HG02610 (cell line): ENCODE results near the gene MBD5.

Experiments
- ATAC-seq: cut with Tn5 transposase; IDR thresholded peaks from one replicate; pipeline ENCODE4 v1.9.1; 2021; ENCODE audit warnings: mild to moderate bottlenecking, moderate library complexity; ENCODE audit not compliant: unreplicated experiment

The MBD5 gene

DNA sequence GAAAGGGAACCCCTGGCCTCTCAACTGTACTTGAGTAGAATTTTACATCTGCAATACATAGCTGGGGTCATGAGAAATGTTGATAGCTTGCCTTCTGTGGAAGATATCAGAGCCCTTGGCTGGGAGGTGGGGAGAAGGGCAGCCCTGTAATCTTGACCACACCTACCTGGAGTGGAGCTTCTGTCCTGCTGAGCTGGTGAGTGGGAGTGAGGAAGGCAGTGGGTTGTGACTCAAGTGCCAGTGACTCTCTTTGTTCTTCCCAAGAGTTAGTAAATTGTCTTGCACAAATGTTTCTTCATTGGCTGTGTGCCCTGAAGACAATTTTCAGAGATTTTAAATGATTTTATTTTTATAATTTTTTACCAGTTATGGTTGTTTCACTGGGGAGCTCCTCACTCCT is 277.3 kb downstream of the MBD5 start:
- ATAC-seq = no peak

DNA sequence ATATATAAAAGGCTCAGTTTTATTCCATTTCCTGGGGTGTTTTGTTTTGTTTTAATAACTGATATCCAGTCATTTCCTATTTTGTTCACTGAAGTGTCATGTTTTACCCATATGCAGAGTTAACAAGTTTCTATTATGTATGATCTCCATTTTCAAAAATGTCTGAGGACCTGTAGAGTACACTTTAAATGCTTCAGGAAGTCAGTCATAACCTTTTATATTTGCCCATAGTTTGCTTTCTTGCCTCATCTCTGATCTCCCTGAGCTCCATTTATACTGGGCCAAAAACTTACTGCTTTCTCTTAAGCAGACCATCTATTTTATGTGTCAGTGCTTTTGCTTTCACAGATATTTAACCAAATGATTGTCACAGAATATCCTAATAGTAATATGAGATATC is 278.7 kb downstream of the MBD5 start:
- ATAC-seq = no peak

DNA sequence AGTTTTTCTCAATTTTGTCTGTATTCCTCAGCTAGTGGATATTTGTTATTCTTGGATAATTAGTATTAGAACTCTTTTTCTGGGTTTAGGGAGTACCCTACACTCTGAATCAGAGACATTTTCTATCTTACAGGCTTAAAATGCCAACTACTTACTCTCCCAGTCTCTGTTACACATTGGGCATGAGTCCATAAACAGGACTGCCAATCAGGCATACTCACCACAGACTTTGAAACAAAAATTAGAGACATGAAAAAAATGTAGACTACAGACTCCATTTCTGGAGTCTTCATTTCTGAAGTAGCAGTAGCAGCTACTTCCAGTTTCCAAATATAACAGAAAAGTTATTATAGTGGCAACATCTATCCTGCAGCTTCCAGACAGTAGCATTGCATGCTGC is 279.7 kb downstream of the MBD5 start:
- no peak for ATAC-seq

DNA sequence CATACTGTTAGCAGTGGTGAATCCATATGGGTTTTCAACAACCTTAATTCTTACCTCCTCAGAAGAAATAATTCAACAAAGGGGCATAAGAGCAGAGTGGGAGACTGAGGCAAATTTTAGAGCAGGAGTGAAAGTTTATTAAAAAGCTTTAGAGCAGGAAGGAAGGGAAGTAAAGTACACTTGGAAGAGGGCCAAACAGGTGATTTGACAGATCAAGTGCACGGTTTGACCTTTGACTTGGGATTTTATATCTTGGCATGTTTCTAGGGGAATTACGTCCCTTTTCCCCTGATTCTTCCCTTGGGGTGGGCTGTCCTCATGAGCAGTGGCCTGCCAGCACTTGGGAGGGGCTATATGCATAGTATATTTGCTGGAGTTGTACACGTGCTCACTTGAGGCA is 280.5 kb downstream of the MBD5 start:
- no peak for ATAC-seq

DNA sequence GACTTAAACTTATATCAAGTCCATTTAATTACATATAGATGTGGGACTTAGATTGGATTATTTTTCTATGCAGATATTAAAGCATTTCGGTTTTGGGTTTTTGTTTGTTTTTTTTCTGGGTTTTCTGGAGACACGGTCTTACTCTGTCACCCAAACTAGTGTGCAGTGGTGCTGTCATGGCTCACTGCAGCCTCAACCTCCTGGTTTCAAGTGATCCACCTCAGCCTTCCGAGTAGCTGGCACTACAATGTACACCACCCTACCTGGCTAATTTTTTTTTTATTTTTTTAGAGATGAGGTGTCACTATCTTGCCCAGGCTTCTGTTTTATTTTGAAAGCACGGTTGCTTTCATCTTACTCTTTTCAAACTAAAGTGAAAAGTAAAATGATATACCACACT is 281.6 kb downstream of the MBD5 start:
- no peak for ATAC-seq

DNA sequence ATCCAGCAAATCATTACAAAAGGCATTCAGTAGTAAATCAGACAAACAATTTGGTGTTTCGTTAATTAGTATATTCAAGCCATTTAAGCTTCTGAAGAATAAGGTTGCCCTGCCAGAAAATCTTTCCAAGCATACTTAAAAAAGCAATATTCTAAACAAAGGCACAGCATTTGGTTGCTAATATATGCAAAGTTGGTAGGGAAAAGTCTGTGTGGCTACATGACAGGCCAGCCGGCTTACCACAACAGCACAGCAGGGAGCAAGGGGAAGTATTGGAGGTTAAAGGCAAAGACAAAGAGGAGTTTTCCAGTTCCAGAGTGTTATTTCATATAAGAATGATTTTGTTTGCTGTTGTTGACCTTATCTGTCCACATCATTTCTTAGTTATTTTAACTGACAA is 282.3 kb downstream of the MBD5 start:
- ATAC-seq = no peak

DNA sequence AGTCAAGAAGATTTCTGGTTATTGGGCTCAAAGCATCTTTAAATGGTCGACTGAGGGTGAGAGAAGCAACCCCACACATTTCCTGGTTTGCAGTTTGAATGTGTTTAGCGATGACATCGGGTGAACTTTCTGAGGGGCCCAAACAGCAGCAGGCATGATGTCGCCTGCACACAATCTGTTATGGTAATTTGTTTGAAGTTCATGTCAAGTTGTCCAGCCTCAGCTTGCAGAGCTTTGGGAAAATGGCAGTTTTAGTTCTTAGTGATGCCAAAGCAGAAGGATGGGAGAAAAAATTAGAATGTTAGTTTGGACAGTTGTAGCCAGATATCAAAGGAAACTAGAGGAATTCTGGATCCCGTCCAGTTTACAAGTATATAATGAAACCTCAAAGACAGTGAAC is 284.6 kb downstream of the MBD5 start:
- no peak for ATAC-seq

DNA sequence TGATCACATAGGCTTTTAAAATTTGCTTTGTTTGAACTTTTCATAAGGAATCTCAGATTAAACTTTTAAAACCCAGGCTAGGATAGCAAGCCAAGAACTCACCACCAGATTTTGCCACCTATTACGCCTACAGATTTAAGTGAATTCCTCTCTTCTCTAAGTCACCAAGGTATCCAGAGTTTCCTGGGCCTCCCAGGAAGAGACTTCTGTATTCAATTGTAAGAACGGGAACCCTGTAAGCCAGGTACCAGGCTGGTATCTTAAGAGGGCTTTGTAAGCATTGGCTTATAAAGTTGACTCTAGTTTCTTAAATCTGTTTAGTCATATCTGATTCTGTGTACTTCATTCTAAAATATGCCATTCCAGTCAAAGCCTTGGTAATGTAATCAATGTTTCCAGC is 285.1 kb downstream of the MBD5 start:
- ATAC-seq = no peak

DNA sequence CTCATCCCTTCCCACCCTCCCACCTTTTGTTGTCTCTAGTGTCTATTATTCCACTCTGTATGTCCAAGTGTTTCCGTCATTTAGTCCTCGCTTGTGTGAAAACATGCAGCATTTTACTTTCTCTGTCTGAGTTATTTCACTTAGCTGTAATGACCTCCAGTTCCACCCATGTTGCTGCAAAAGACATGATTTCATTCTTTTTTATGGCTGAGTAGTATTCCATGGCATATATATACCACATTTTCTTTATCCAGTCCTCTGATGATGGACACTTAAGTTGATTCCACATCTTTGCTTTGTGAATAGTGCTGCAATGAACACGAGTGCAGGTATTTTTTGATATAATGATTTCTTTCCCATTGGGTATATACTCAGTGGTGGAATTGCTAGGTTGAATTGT is 296.7 kb downstream of the MBD5 start:
- ATAC-seq = no peak

DNA sequence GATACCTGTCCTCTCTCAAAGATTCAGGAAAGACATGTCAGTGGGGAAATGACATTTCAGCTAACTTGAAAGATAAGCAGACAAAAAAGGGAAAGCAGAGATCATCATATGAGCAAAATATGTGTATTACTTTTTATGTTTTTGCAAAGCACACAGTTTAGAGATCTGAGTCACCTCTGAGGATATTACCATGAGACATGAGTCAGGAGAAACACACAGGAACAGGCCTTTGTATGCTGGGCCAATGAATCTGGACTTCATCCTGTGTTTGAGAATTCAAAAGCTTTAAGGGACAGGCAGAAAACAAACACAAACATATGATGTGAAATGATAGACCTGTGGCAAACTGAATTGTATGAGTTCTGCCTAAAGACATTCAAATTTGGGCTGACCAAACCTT is 317.6 kb downstream of the MBD5 start:
- no peak for ATAC-seq

DNA sequence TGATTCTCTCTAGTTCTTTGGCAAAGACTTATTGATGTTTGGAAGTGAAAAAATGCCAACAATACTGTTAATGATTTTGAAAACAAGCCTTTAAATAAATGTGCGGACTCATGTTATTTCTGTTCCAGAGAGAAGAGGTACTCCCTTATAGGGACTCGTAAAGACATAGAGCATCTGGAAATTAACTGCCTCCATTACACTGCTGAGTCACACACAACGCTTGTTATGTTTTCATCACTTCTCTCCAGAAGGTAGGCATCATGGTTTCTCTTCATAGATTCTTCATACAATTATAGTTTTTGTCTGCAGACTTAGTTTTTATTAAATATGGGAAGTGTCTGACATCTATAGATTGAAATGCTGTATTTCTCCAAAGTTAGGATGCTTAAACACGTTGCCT is 321.2 kb downstream of the MBD5 start:
- ATAC-seq = no peak

DNA sequence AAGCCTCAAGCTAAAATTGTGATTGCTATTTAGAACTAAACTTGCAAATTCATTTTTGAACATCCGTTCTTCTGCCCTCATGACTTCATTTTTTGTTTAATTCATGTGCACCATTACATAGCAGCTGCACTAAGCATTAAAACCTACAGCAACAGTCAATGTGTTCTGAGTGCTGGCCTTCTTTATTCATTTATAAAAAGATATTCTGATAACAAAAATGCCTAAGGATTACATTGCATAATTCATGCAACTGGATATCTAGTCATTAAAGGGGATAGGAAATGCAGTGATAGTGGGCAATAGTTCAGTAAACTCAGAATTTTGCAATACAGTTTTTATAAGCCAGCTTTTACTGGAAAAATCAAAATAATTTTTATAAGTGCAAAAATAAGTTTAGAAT is 329.3 kb downstream of the MBD5 start:
- no peak for ATAC-seq

DNA sequence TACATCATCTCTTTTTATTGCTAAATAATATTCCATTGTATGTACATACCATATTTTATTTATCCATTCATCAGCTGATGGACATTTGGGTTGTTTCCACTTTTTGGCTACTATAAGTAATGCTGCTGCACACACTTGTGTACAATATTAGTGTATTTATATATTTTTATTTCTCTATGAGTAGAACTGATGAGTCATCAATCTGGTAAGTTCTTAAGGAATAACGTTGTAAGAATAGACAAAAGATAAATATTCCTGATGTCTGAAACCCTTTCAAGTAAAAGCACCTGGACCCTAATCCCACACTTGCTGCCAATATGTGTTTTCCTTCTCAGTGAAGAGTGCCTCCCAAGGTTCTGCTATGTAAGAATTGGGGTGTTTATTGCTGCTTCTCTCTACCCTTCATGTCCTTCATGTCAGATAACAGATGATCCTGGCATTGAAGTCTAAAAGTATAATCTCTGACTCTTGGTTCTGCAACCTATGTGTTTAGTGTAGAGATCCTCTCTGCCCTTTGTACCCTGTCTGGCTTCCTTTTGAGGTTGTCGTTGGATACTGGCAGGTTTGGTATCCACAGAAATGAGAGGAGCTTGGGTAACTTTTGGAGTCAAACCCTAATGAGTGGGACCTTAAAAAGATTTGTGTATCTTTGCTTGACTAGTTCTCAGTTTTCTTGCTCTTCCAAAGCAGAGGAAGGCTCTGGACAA is 330.7 kb downstream of the MBD5 start:
- ATAC-seq = no peak

DNA sequence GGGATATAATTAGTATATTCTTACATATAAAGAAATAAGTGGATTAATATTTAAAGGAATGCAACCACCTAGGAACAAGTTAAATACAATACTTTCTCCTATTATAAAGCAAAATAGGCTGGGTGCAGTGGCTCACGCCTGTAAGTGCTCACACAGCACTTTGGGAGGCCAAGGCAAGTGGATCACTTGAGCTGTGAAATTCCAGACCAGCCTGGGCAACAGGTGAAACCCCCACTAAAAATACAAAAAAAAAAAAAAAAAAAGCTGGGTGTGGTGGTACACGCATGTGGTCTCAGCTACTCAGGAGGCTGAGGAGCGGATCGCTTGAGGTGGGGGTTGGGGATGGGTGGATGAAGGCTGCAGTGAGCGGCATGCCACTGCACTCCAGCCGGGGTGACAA is 337.5 kb downstream of the MBD5 start:
- no peak for ATAC-seq

DNA sequence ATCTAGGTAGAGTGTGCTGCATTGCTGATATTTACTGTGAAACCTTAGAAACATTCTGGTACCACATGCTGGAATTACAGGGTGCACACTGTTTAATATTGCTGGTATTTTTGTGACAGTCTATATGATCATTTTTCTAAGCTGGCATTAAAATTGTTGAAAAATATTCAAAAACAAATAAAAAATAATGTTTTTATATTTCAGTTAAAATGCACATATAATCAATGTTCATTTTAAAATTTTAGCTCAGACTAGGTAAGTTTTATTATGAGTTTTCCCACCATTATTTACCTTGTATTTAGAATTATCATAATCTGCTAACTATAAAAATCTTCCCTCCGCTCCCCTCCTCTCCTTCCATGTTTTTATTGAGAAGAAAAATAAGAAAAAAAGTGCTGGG is 339.8 kb downstream of the MBD5 start:
- no peak for ATAC-seq

DNA sequence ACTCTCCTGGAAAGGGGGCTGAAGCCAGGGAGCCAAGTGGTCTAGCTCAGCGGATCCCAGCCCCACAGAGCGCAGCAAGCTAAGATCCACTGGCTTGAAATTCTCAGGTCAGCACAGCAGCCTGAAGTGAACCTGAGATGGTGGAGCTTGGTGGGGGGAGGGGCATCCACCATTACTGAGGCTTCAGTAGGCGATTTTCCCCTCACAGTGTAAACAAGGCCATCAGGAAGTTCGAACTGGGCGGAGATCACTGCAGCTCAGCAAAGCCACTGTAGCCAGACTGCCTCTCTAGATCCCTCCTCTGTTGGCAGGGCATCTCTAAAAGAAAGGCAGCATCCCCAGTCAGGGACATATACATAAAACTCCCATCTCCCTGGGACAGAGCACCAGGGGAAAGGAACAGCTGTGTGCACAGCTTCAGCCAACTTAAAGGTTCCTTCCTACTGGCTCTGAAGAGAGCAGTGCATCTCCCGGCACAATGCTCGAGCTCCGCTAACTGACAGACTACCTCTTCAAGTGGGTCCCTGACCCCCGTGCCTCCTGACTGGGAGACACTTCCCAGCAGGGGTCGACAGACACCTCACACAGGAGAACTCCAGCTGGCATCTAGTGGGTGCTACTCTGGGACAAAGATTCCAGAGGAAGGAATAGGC is 341.4 kb downstream of the MBD5 start:
- no peak for ATAC-seq

DNA sequence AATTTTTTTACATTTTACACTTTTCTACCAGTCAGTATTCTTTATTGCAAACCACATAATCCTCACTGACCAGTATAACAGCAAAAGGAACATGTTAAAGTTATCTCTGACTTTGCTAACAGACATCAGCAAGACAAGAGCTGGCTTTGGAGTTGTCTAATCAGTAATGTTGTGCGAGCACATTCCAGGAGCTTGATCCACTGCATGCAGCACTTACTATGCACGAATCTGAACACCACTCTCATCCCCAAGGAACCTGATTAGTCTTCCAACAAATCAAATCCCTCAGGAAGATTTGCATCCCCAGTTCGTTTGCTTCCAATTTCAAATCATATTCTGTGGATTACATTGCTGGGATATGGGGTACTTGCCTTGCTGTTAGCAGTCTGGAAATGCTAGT is 354.3 kb downstream of the MBD5 start:
- no peak for ATAC-seq

DNA sequence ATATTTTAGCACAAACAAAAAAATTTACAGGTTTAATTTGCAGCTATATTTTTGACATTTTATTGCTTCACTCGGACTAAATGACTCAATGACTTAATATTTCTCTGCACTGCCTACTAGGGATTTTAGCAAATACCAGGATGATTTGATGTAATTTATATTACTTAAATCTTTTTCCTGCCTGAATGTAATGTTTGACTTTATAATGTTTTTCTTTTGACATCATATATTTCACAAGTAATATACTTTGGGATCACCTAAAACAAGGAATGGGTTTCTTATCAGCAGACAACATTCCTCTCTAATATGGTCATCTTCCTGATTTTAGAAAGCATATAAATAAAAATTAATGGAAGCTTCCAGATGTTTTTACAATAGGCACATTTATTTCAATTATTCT is 370.4 kb downstream of the MBD5 start:
- no peak for ATAC-seq

DNA sequence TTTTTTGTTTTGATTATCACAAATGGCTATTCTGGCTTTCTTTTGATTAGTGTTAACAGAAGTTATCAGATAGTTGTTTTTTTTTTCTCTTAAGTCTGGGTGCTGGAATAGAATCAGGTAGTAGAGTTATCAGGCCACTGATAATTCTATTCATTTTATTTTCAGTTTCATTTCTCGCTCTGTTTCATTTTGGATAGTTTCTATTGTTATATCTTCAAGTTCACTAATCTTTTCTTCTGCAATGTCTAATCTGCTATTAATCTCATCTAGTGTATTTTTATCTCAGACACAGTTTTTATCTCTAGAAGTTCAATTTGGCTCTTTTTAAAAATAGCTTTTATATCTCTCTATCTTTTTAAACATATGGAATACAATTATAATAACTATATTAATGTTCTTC is 381.9 kb downstream of the MBD5 start:
- no peak for ATAC-seq

DNA sequence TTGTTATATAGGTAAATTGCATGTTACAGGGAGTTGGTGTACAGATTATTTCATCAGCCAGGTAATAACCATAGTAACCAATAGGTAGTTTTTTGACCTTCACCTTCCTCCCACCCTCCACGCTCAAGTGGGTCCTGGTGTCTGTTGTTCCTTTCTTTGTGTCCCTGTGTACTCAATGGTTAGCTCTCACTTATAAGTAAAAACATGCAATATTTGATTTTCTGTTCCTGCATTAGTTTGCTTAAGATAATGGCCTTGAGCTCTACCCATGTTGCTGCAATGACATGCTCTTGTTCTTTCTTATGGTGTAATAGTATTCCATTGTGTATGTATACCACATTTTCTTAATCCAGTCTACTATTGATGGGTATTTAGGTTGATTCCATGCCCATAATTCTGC is 390.0 kb downstream of the MBD5 start:
- no peak for ATAC-seq

DNA sequence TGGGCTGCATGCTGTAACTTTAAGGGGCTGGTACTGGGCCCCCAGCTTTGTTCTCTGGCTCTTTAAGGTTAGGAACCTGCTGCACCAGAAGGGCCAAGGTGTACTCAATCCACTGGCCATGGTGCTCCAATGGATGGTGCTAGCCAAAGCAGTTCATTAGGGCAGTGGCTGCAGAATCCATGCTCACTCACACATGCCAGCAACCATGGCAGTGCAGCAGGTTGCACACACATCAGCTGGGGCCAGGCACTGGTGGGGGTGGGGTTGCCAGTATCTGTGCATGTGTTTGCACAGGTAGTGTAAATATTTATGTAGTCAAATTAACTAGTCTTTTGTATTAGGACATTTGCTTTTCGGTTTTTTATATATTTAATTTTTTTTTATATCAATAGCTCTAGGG is 395.4 kb downstream of the MBD5 start:
- ATAC-seq = no peak

DNA sequence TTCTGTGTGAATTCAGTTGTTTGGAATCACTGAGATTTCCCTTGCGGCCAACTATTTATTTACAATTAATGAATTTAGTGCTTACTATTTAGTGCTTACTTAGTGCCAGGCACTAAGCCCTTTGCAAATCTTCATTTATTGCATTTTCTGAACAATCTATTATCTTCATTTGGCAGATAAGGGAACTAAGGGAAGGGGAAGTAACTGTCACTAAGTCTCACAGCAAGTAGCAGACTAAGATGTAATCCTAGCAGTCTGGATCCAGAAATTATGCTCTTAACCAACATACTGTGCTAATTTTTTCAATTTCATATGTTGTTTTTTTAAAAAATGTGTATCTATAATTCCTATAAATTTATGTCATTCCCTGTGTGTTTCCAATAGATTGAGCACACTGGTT is 409.2 kb downstream of the MBD5 start:
- ATAC-seq = no peak

DNA sequence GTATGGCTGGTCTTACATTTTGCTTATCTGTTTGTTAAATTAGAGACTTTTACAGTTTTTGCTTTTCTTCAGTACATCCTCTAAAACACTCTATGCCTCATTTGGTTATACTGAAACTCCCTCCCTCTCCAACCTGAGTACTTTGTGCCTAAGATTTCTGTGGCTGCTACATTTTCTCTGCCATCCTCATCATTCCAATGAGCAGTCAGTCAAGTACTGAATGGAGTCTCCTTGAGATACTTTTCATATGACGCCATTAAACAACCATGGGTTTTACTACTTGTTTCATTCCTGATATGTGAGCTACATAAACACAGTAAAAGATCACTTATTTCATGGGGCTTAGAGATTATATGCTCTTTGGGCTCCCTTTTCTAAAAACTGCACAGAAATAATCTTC is 427.0 kb downstream of the MBD5 start:
- no peak for ATAC-seq
